Endometrial microvascular endothelial cells (primary cell): ENCODE results near the gene LYSMD3. TPM values are rescaled to one million over a fixed set of nuclear protein-coding genes. Genes with fewer than 3 reads are reported as not detected.

Experiments used
- total RNA-seq: library from RNA; depleted of rRNA; stranded (reverse); fragments of >200 nt; gene quantifications from one replicate; pipeline ENCODE4 v1.2.3, GENCODE V29; 2015; ENCODE audit errors: inconsistent ontology term

Gene LYSMD3
- total RNA-seq, 1 donor from 2014 or later, result 20.3 TPM

Other genes with a start within 250 kb of the LYSMD3 start
- 14.7 TPM for gene CETN3, start 119.8 kb downstream of the LYSMD3 start, total RNA-seq
- 5.5 TPM for gene MBLAC2, start 54.8 kb downstream of the LYSMD3 start, total RNA-seq
- gene POLR3G, start 54.7 kb downstream of the LYSMD3 start, total RNA-seq, result 19.9 TPM
- gene ADGRV1, start 29.2 kb upstream of the LYSMD3 start, total RNA-seq, result not detected